Mononuclear cell (primary cell): ENCODE measurements around the gene KCTD18. TPM values are rescaled to one million over a fixed set of nuclear protein-coding genes. Genes with fewer than 3 reads are reported as not detected.

Experiments
- H3K27me3 ChIP-seq: 2 replicates; pipeline ENCODE4 v1.6.0; 2011; ENCODE audit warnings: low read length, control low read depth; ENCODE audit not compliant: insufficient read depth
- H3K4me1 ChIP-seq: 2 replicates; pipeline ENCODE4 v1.5.1; 2011; ENCODE audit warnings: mild to moderate bottlenecking, low read length, control low read depth; ENCODE audit not compliant: insufficient read depth
- H3K4me3 ChIP-seq: 2 replicates; pipeline ENCODE4 v1.5.1; 2011; ENCODE audit warnings: mild to moderate bottlenecking, low read length, moderate library complexity
- H3K9me3 ChIP-seq: 2 replicates; pipeline ENCODE4 v1.5.1; 2011; ENCODE audit warnings: low read depth, mild to moderate bottlenecking, control low read depth, low read length
- total RNA-seq: library from RNA; depleted of rRNA; stranded (reverse); fragments of >200 nt; gene quantifications from one replicate; pipeline ENCODE4 v1.2.3, GENCODE V29; 2012

Gene KCTD18
- total RNA-seq: 23.5 TPM

DNA sequence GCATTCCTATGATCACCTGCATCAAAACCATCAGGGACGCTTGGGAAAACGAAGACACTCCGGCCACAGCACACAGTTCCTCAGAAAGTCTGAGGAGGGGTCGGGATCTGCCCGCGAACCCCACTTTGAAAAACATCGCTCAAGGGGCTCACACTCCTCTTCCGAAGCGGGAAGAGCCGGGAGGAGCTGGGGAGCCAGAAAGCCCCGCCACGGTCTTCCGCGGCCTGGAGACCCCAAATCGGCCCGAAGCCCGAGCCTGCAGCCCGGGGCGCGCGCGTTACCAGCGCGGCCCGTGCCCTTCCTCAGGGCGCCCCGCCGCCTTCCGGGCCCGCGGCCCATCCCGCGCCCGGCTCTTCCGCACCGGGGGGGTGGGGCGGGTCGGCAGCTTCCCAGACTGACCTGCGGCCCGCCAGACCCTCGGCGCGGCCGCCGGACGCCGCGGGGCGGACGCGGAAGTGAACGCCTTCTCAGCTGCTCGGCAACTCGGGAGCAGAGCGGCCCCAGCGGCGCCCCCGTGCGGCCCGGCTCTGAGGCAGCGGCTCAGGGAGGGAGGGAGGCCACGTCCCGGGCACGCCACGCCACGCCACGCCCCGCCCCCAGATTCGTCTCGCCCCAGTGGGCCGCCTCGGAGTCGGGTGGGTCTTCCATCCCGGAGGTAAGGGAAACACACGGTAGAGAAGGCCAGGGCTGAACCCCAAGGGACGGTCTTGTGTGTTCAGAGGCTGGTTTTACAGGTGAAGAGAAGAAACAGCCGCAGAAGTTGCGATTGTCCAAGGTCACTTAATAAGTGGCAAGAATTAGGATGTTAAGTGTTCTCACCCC lies at the start of gene KCTD18:
TSS of gene KCTD18 (minus strand) at position 457 of the 822 bp plus-strand sequence. CDS start 3,052 bp downstream, outside the sequence.
- Histone ChIP-seq H3K4me3 (peak within 1 kb of the TSS; percentile 74), H3K4me1 (peaks cover 18% of the 10 kb centered on the region), H3K27me3 (peaks cover 7% of the 10 kb centered on the region), H3K9me3 (no peaks in the 10 kb centered on the region)

- Histone ChIP-seq H3K4me3 (no peak overlapping the region), H3K27me3 (no peaks in the 10 kb centered on the region), H3K4me1 (no peaks in the 10 kb centered on the region), H3K9me3 (no peaks in the 10 kb centered on the region)
Measured at GRCh38 chr2:200540793-200541192, 30.9 kb upstream of the KCTD18 start.

GRCh38 chr2:200538139-200538538 lies 28.3 kb upstream of the KCTD18 start:
- H3K4me1 ChIP-seq: no peaks in the 10 kb centered on the region
- no peak overlapping the region for H3K4me3 ChIP-seq
- H3K9me3 ChIP-seq: no peaks in the 10 kb centered on the region
- no peaks in the 10 kb centered on the region for H3K27me3 ChIP-seq

- Histone ChIP-seq H3K27me3 (no peaks in the 10 kb centered on the region), H3K4me3 (no peak overlapping the region), H3K4me1 (no peaks in the 10 kb centered on the region), H3K9me3 (no peaks in the 10 kb centered on the region)
Measured at GRCh38 chr2:200534572-200534971, 24.7 kb upstream of the KCTD18 start.

GRCh38 chr2:200533754-200534153 lies 23.9 kb upstream of the KCTD18 start:
- no peaks in the 10 kb centered on the region for H3K4me1 ChIP-seq
- no peaks in the 10 kb centered on the region for H3K27me3 ChIP-seq
- H3K9me3 ChIP-seq: no peaks in the 10 kb centered on the region
- no peak overlapping the region for H3K4me3 ChIP-seq

DNA sequence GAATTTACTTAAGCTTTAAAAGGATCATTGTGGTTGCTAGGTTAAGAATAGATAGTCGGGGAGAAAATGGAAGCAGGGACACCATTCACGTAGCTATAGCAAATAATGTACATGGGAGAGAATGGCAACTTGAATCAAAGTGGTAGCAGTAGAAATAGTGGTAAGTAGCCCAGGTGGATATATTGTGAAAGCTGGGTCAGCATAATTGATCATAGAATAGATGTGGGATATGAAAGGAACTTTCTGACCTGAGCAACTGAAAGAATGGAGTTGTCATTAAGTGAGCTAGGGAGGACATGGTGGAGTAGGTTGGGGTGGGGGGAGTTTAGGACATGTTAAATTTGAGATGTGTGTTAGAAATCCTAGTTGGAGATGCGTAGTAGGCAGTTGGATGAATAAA lies 18.4 kb upstream of the KCTD18 start:
- H3K4me1 ChIP-seq: peaks cover 9% of the 10 kb centered on the region
- no peaks in the 10 kb centered on the region for H3K9me3 ChIP-seq
- peaks cover 3% of the 10 kb centered on the region for H3K27me3 ChIP-seq
- H3K4me3 ChIP-seq: no peak overlapping the region

DNA sequence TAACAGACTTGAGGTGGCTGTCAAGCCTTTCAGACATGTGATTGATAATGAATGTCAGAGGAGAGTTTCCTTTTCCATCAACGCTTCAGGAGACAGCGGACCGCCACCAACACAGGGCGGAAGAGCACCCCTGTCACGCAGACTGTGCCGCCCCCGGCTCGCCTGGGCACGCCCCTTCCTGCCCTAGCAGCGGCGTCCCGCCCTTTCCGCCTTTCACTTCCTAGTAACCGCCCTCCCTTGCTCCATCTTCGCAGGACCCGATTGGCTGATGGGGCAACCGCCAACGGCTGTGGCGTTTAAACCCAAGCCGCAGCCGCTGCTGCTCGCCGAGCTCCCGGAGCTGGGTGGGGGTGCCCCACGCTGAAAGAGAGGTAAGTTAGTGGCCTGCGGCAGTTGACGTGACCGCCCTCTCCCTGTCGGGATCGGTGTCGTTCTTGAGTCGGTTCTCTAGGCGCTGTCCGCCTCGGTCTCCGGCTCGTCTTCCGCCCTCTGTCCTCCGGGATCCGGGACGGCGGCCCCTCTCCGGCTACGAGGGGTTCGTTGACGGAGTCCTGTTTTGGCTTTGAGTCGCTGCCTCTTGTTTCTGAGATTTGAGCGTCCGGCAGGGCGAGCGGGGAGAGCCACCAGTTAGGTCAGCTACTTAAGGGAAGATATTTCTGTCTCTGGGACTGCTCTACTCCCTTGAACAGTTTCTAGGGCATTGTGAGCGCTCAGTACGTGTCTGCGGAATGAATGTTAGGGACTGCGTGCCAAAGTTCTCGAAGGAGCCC lies 16.2 kb upstream of the KCTD18 start, which contains the start of gene SGO2:
TSS of gene SGO2 (plus strand) at position 326 of the 770 bp plus-strand sequence. CDS start 6,769 bp downstream, outside the sequence.
- H3K4me3 ChIP-seq: peak within 1 kb of the TSS; percentile 77
- peaks cover 3% of the 10 kb centered on the region for H3K27me3 ChIP-seq
- H3K9me3 ChIP-seq: no peaks in the 10 kb centered on the region

GRCh38 chr2:200525551-200525881 lies 15.6 kb upstream of the KCTD18 start:
- no peaks in the 10 kb centered on the region for H3K9me3 ChIP-seq
- peak overlapping the region; percentile 77 for H3K4me3 ChIP-seq
- peaks cover 9% of the 10 kb centered on the region for H3K4me1 ChIP-seq
- H3K27me3 ChIP-seq: peaks cover 3% of the 10 kb centered on the region

More for the DNA sequence above, 16.2 kb upstream of the KCTD18 start, which contains the start of gene SGO2:
- H3K4me1 ChIP-seq: peaks cover 9% of the 10 kb centered on the region

DNA sequence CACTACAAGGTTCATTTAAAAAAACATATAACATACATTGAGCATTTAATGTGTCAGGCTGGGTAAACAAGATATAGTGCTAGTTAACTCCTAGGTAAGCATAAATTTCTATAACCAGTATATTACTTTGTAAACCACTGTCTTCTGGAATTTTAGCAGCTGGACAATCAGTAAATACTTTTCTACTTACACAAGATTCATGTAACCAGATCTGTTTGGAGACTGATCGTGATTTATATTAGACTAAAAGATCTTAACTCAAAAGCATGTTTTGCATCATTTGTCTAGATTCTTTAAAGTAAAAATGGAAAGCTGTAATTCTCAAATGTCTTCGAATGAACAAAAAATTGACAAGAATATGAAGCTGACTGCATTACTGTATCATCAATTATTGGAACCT lies 15.2 kb upstream of the KCTD18 start:
- no peak overlapping the region for H3K4me3 ChIP-seq
- peaks cover 3% of the 10 kb centered on the region for H3K27me3 ChIP-seq
- no peaks in the 10 kb centered on the region for H3K9me3 ChIP-seq
- H3K4me1 ChIP-seq: peaks cover 9% of the 10 kb centered on the region

GRCh38 chr2:200523604-200524003 lies 13.7 kb upstream of the KCTD18 start:
- peaks cover 3% of the 10 kb centered on the region for H3K27me3 ChIP-seq
- H3K4me1 ChIP-seq: peaks cover 9% of the 10 kb centered on the region
- H3K4me3 ChIP-seq: no peak overlapping the region
- H3K9me3 ChIP-seq: no peaks in the 10 kb centered on the region

- Histone ChIP-seq H3K27me3 (peaks cover 3% of the 10 kb centered on the region), H3K4me3 (no peak overlapping the region)
Measured at GRCh38 chr2:200523158-200523557, 13.3 kb upstream of the KCTD18 start.

GRCh38 chr2:200515155-200515554 lies 5.3 kb upstream of the KCTD18 start:
- Histone ChIP-seq H3K4me3 (no peak overlapping the region), H3K27me3 (peaks cover 11% of the 10 kb centered on the region), H3K4me1 (peaks cover 10% of the 10 kb centered on the region), H3K9me3 (no peaks in the 10 kb centered on the region)

More at GRCh38 chr2:200523158-200523557, 13.3 kb upstream of the KCTD18 start:
- Histone ChIP-seq H3K9me3 (no peaks in the 10 kb centered on the region), H3K4me1 (peaks cover 9% of the 10 kb centered on the region)

DNA sequence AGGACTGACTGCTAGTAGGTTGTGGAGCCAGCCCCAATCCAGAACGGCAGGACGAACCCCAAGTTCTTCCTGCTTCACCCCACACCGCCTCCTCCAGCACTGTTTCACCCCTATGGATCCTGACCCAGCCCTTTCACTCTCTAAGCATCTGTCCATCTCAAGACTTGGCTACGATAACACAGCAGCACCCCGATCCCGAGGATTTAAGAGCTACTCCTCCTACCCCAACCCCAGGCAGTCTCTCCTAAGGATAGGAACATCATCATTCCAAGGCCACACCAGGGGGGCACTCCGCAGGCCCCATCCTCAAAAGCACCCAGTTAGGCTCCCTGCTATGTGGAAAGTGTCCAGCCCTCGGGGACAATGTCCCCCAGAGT lies 645 bp downstream of the KCTD18 start:
- H3K4me1 ChIP-seq: peaks cover 14% of the 10 kb centered on the region
- H3K27me3 ChIP-seq: peaks cover 7% of the 10 kb centered on the region
- peak overlapping the region; percentile 74 for H3K4me3 ChIP-seq
- H3K9me3 ChIP-seq: no peaks in the 10 kb centered on the region

DNA sequence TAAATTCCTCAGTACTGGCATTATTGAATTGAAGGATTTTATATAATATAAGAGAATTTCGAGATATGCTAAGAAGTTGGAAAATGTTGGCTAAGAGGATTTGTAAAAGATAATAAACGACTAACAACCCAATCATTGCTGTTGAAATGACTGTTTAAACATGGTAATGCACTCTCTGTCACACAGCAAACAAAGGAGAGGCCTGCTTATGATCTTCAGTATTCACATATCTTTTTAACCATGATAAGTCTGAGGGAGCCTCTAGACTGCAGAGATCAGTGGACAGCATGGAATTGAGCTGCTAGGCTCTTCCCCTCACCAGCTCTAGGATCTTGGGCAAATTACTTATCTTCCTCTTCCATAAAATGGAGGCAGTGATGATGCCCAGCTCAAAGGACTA lies 2.7 kb downstream of the KCTD18 start:
- Histone ChIP-seq H3K4me1 (peaks cover 14% of the 10 kb centered on the region), H3K9me3 (no peaks in the 10 kb centered on the region), H3K4me3 (no peak overlapping the region), H3K27me3 (peaks cover 3% of the 10 kb centered on the region)

DNA sequence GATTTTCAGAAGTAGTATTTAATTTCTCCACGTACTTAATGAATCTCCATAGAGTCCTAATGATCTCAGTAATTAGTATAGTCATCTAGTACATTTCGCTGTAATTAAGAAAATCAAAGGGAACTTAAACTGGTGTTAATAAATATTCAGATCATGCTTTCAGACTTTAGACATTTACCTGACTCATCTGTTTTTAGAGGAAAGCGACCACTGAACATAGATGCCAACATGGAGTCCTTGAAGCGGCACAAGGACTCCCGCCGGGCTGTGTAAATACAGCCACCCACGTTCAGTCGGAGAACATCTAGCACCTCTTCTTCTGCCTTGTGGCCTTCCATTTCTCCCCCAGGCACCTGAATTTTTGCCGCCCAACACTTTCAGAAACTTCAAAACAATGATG lies 3.2 kb downstream of the KCTD18 start:
- Histone ChIP-seq H3K27me3 (no peaks in the 10 kb centered on the region), H3K4me3 (no peak overlapping the region), H3K9me3 (no peaks in the 10 kb centered on the region), H3K4me1 (peaks cover 14% of the 10 kb centered on the region)
